HepG2 (cell line): ENCODE measurements around the gene SLC38A2. TPM values are rescaled to one million over a fixed set of nuclear protein-coding genes. Genes with fewer than 3 reads are reported as not detected.

ENCODE experiments used
- ATRX ChIP-seq: sonication (generic); formaldehyde crosslinking; IDR thresholded peaks from 2 replicates; pipeline ENCODE4 v1.4.0; 2020; ENCODE audit warnings: missing genetic modification reagents, borderline replicate concordance
- CENPT ChIP-seq: sonication (generic); formaldehyde crosslinking; IDR thresholded peaks from 2 replicates; pipeline ENCODE4 v1.8.0; 2022; ENCODE audit warnings: low read depth, mild to moderate bottlenecking, moderate library complexity, missing genetic modification reagents
- DBP ChIP-seq: sonication (generic); formaldehyde crosslinking; IDR thresholded peaks from 2 replicates; pipeline ENCODE4 v1.4.0; 2020; ENCODE audit warnings: missing genetic modification reagents; ENCODE audit errors: not compliant biosample characterization
- ETS1 ChIP-seq: sonication (generic); formaldehyde crosslinking; IDR thresholded peaks from 2 replicates; pipeline ENCODE4 v1.4.0; 2020; ENCODE audit warnings: missing genetic modification reagents
- FOXA1 ChIP-seq, 2 experiments: fragments of 450-650 bp in 1 of 2; sonication (generic) in 1 of 2; formaldehyde crosslinking in 1 of 2; IDR thresholded peaks; 2 replicates each; pipeline versions ENCODE4 v1.4.0 to v1.6.1; 2016 to 2020; ENCODE audit warnings: missing genetic modification reagents in 1 of 2
- HOXA9 ChIP-seq: sonication (generic); formaldehyde crosslinking; IDR thresholded peaks from 2 replicates; pipeline ENCODE4 v1.8.1; 2022; ENCODE audit warnings: missing genetic modification reagents, mild to moderate bottlenecking, moderate library complexity, borderline replicate concordance
- KLF11 ChIP-seq: IDR thresholded peaks from 2 replicates; pipeline ENCODE4 v1.6.1; 2016; ENCODE audit warnings: missing compliant biosample characterization
- LBX2 ChIP-seq: sonication (generic); formaldehyde crosslinking; IDR thresholded peaks from 2 replicates; pipeline ENCODE4 v1.5.0; 2020; ENCODE audit warnings: missing genetic modification reagents, mild to moderate bottlenecking, borderline replicate concordance
- MYNN ChIP-seq: sonication (generic); formaldehyde crosslinking; IDR thresholded peaks from 2 replicates; pipeline ENCODE4 v1.4.0; 2020; ENCODE audit warnings: mild to moderate bottlenecking, low read depth, missing genetic modification reagents
- NFKB2 ChIP-seq: sonication (generic); formaldehyde crosslinking; IDR thresholded peaks from 2 replicates; pipeline ENCODE4 v1.4.0; 2020; ENCODE audit warnings: missing genetic modification reagents, borderline replicate concordance
- NR2F1 ChIP-seq, 2 experiments: fragments of 450-650 bp in 1 of 2; formaldehyde crosslinking in 1 of 2; IDR thresholded peaks; 2 replicates each; pipeline versions ENCODE4 v1.5.0 to v1.6.1; 2016 to 2020; ENCODE audit warnings: mild to moderate bottlenecking in 1 of 2, missing compliant biosample characterization in 1 of 2, missing genetic modification reagents in 1 of 2, moderate library complexity in 1 of 2
- RBFOX2 ChIP-seq: fragments of 200-400 bp; formaldehyde crosslinking; IDR thresholded peaks from 2 replicates; pipeline ENCODE4 v1.6.1; 2017; ENCODE audit warnings: low read depth, mild to moderate bottlenecking, low read length
- RORA ChIP-seq: sonication (generic); formaldehyde crosslinking; IDR thresholded peaks from 2 replicates; pipeline ENCODE4 v1.5.0; 2020; ENCODE audit warnings: mild to moderate bottlenecking, missing genetic modification reagents, moderate library complexity
- SP1 ChIP-seq, 2 experiments: fragments of 450-650 bp in 1 of 2; sonication (generic) in 1 of 2; formaldehyde crosslinking in 1 of 2; IDR thresholded peaks; 2 replicates each; pipeline versions ENCODE4 v1.4.0 to v1.6.1; 2016 to 2020; ENCODE audit warnings: missing genetic modification reagents in 1 of 2
- TEAD2 ChIP-seq: sonication (generic); formaldehyde crosslinking; IDR thresholded peaks from 2 replicates; pipeline ENCODE4 v1.9.0; 2021; ENCODE audit warnings: missing genetic modification reagents
- USF2 ChIP-seq, 2 experiments: sonication (generic) in 1 of 2; formaldehyde crosslinking in 1 of 2; IDR thresholded peaks; 2 replicates each; pipeline versions ENCODE4 v1.5.1 to v1.6.1; 2011 to 2020; ENCODE audit warnings: borderline replicate concordance in 1 of 2, low read depth in 1 of 2, low read length in 1 of 2, mild to moderate bottlenecking in 1 of 2, missing genetic modification reagents in 1 of 2, moderate library complexity in 1 of 2
- ZNF225 ChIP-seq: sonication (generic); formaldehyde crosslinking; IDR thresholded peaks from 2 replicates; pipeline ENCODE4 v1.4.0; 2020; ENCODE audit warnings: mild to moderate bottlenecking, missing genetic modification reagents
- ZNF326 ChIP-seq: sonication (generic); formaldehyde crosslinking; IDR thresholded peaks from 2 replicates; pipeline ENCODE4 v1.4.0; 2020; ENCODE audit warnings: missing genetic modification reagents, borderline replicate concordance
- ZNF414 ChIP-seq: sonication (generic); formaldehyde crosslinking; IDR thresholded peaks from 2 replicates; pipeline ENCODE4 v1.5.0; 2020; ENCODE audit warnings: missing genetic modification reagents
- ZNF460 ChIP-seq: sonication (generic); formaldehyde crosslinking; IDR thresholded peaks from 2 replicates; pipeline ENCODE4 v1.5.1; 2020; ENCODE audit warnings: missing genetic modification reagents, mild to moderate bottlenecking, borderline replicate concordance
- ZNF512 ChIP-seq: sonication (generic); formaldehyde crosslinking; IDR thresholded peaks from 2 replicates; pipeline ENCODE4 v1.4.0; 2020; ENCODE audit warnings: mild to moderate bottlenecking, missing genetic modification reagents
- ZNF556 ChIP-seq: sonication (generic); formaldehyde crosslinking; IDR thresholded peaks from 2 replicates; pipeline ENCODE4 v1.4.0; 2020; ENCODE audit warnings: mild to moderate bottlenecking, missing genetic modification reagents, borderline replicate concordance
- ZNF589 ChIP-seq: sonication (generic); formaldehyde crosslinking; conservative IDR thresholded peaks from 2 replicates; pipeline ENCODE4 v1.8.0; 2022; ENCODE audit warnings: mild to moderate bottlenecking, moderate library complexity, missing genetic modification reagents
- polyA plus RNA-seq, 8 experiments: library from polyadenylated mRNA; depleted of rRNA in 3 of 8; stranded (reverse) in 7 of 8; unstranded in 1 of 8; fragments of >200 nt; fragmentation: Illumina TruSeq in 4 of 8; extraction: Trizol in 4 of 8; gene quantifications; 2 replicates each; pipeline versions ENCODE4 v1.2.1 to v1.2.3, GENCODE V29; 2011 to 2016; ENCODE audit warnings: low read depth in 4 of 8, missing spikeins in 1 of 8, mixed read lengths in 1 of 8; ENCODE audit not compliant: insufficient read depth in 1 of 8
- total RNA-seq, 5 experiments: library from RNA; depleted of rRNA; stranded (reverse); fragments of >200 nt; fragmentation: Illumina TruSeq; extraction: Trizol; gene quantifications; 2 replicates each; pipeline ENCODE4 v1.2.3, GENCODE V29; 2016; ENCODE audit warnings: low read depth in 1 of 5

Gene SLC38A2
- total and polyA plus RNA-seq, 2 of the 13 experiments (the other 11 are each of a cell fraction or from before 2014, with no cell fraction given): 368 to 880 TPM

- TF ChIP-seq NFKB2 (CRISPR knock-in tag) (no peak), DBP (CRISPR knock-in tag) (no peak), FOXA1 (IDR thresholded peaks at IDR 0.05) (no peak), FOXA1 (CRISPR knock-in tag; IDR thresholded peaks at IDR 0.05) (no peak), ZNF414 (no peak), MYNN (CRISPR knock-in tag) (no peak), CENPT (no peak), ETS1 (CRISPR knock-in tag) (no peak; the same call in 1 of the 2 replicates), HOXA9 (no peak), RORA (CRISPR knock-in tag) (no peak), ZNF326 (no peak), LBX2 (no peak), ATRX (no peak), ZNF225 (CRISPR knock-in tag) (no peak), ZNF589 (no peak), USF2 (IDR thresholded peaks at IDR 0.05; ENCODE audit: low read depth, low read length) (no peak), USF2 (CRISPR knock-in tag; IDR thresholded peaks at IDR 0.05; ENCODE audit: borderline replicate concordance) (no peak), TEAD2 (no peak), ZNF512 (no peak), ZNF460 (CRISPR knock-in tag) (no peak), KLF11 (CRISPR knock-in tag) (no peak), NR2F1 (CRISPR knock-in tag; IDR thresholded peaks at IDR 0.05) (no peak), RBFOX2 (peak; percentile 81), ZNF556 (CRISPR knock-in tag) (no peak), SP1 (IDR thresholded peaks at IDR 0.05) (no peak), SP1 (CRISPR knock-in tag; IDR thresholded peaks at IDR 0.05) (no peak)
These were observed 3.5 kb downstream of the SLC38A2 start (continued) for GRCh38 chr12:46369095-46369473.
